HG03135 (cell line): ENCODE results near the gene RBM24.

Experiments used
- ATAC-seq: cut with Tn5 transposase; IDR thresholded peaks from one replicate; pipeline ENCODE4 v1.9.1; 2021; ENCODE audit warnings: mild to moderate bottlenecking, moderate library complexity; ENCODE audit not compliant: unreplicated experiment

RBM24 gene

GRCh38 chr6:17341117-17341805 lies 60.1 kb downstream of the RBM24 start:
- ATAC-seq: no peak

- ATAC-seq: no peak
Observed at GRCh38 chr6:17341891-17342290, 60.7 kb downstream of the RBM24 start.

GRCh38 chr6:17343215-17343614 lies 62.1 kb downstream of the RBM24 start:
- no peak for ATAC-seq
